Thyroid gland (tissue), 4 donors: ENCODE results near the gene LIG3.

Experiments used
- POLR2A ChIP-seq, 2 donors: fragments of 450-650 bp; IDR thresholded peaks; one replicate each; pipeline ENCODE4 v1.6.1; 2017; ENCODE audit warnings: antibody characterized with exemption in 2 of 2, mild to moderate bottlenecking in 2 of 2, moderate library complexity in 1 of 2
- TF ChIP-seq, protein P1 (sequence below), 6 experiments: fragments of 200-600 bp in 3 of 6; fragments of 450-650 bp in 3 of 6; sonication (generic) in 3 of 6; IDR thresholded peaks; one replicate each; pipeline ENCODE4 v1.5.1; 2016 to 2019; ENCODE audit warnings: antibody characterized with exemption in 6 of 6, mild to moderate bottlenecking in 2 of 6, inconsistent platforms in 1 of 6, moderate library complexity in 1 of 6

DNA sequence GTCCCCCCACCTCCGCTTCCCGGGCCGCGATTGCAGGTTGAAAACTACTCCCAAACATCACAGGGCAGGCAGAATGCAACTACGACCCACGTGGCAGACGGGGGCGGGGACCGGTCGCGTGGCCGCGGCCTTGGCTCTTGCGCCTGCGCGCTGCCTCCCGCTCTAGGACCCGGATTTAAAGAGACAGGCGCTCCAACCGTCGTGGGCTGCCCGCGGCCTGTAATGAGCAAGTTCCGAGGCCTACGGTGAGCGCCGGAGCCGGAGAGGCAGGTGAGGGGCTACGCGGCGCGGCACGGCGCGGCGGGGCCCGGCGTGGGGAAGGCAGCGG, at the start of gene LIG3:
- TF ChIP-seq, protein P1, sequence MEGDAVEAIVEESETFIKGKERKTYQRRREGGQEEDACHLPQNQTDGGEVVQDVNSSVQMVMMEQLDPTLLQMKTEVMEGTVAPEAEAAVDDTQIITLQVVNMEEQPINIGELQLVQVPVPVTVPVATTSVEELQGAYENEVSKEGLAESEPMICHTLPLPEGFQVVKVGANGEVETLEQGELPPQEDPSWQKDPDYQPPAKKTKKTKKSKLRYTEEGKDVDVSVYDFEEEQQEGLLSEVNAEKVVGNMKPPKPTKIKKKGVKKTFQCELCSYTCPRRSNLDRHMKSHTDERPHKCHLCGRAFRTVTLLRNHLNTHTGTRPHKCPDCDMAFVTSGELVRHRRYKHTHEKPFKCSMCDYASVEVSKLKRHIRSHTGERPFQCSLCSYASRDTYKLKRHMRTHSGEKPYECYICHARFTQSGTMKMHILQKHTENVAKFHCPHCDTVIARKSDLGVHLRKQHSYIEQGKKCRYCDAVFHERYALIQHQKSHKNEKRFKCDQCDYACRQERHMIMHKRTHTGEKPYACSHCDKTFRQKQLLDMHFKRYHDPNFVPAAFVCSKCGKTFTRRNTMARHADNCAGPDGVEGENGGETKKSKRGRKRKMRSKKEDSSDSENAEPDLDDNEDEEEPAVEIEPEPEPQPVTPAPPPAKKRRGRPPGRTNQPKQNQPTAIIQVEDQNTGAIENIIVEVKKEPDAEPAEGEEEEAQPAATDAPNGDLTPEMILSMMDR (IDR thresholded peaks at IDR 0.05): no peak
- TF ChIP-seq POLR2A (IDR thresholded peaks at IDR 0.05): peak in 1 of 2 donors; percentile 84
